Cortex of kidney (tissue), 1 donor: ENCODE data around the gene NIBAN1.

ENCODE experiments used
- DNase-seq: peaks from one replicate; lab custom pipeline; 2025; lab: John Stamatoyannopoulos, UW

Gene NIBAN1

DNA sequence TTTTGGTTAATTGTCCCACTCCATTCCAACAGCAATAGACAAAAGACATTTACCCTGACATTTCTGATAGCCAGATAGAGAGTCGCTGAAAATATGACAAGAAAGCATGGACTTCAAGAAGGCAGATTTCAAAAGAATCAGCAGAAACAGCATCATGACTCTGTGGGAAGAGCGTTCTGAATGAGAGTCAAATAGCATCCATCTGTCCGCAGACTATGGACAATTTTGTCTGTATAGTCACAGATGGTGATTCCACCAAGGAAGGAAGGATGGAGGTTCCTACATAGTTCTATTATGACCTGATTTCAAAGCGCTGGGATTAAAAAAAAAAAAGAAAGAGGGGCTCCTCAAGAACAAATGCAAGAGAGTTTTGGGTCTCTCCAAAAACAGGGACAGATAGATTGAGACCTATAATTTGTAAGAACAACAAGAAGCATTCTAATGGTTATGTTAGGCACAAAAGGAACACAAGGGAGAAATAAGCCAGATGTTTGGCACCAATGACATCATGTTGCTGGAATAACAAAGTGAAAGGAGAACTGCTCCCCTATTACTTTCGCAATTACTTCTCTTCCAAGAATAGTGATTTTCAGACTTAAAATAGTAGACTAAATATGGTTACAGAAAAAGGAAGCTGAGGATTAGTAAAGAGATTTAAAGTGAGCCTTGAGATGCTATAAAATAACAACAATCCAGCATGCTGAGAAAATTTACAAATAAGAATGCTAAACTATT, 28.5 kb downstream of the NIBAN1 start:
- DNase-seq, result no peak

DNA sequence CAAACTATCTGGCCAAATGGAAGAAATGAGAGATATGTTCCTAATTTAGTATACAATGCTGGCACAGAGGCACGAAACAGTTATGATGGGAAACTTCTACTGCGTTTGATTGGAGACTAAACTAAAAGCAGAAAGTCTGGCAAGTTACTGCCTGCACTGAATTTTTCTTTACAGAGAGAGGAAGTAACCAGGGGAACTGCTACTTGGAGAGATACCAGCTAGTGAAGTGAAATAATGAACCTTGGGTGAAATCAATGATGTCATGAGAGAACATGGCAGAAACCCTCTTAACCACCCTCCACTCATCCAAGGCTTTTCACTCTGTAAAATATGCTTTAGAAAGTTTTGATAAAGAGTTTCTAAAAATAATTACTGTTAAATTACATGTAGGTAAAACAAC, 29.3 kb downstream of the NIBAN1 start:
- no peak for DNase-seq

GRCh38 chr1:184943998-184944397, 30.3 kb downstream of the NIBAN1 start:
- DNase-seq, result no peak

DNA sequence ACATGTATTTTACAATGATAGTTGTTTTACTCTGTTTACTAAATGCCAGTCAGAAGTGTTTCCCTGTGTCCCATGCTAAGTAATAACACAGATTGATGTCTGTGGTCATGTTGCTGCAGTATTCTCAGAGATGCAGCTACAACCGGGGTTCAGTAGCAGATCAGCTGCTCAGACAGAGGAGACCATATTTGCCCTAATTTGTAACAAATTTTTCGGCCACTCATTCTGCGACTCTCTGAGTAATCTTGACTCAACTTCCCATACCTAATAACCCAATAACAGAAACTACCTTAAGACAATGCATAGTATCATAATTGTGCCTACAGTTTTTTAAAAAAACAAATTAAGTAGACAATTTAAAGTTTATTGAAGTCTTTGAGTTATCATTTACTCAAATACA, 32.6 kb downstream of the NIBAN1 start:
- DNase-seq, result no peak

- DNase-seq, result no peak
These were observed 32.9 kb downstream of the NIBAN1 start for GRCh38 chr1:184941410-184941733.

DNA sequence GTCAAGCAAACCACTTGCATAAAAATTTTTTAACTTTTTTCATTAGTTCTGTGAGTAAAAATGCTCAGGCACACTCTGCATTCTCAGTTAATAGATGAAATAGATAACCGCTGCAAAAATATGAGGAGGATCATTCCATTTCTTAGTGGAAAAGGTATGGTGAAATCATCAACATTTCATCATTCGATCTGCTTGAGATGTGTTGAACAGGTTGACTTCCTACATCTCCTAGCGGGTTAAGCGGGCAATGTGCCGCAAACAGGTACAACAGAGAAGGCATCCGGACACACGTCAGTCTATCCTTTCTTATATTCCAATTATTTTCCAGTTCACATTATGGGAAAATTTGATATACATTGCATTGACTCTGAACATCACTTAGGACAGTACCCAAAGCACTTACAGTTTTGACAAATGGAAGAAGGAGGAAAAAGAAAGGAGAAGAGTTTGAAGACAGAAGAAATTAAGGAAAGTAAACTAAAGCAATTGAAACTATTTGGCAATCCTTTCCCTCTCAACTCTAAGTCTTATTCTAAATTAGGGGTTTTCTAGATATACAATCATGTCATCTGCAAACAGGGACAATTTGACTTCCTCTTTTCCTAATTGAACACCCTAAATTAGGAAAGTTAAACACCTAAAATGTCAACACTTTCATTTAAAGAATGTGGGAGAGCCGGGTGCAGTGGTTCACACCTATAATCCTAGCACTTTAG, 33.5 kb downstream of the NIBAN1 start:
- DNase-seq, result no peak

GRCh38 chr1:184940226-184940625, 34.1 kb downstream of the NIBAN1 start:
- no peak for DNase-seq

DNA sequence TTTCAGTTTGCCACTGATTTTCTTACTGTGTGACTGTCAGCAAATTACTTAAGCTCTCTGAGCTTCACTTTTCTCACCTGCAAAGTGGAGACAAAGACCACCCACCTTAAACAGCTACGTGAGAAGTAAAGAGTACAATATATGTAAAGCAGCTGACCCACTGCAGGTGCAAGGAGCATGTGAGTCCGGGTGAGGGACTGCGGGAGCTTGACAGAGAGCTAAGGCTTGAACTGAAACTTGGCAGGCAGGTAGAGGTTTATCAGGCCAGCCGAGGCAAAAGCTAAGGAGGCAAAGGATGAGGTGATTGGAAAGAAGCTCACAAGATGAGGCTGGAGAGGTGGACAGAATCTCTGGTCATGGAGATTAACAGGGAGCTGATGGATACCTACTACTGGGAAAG, 36.6 kb downstream of the NIBAN1 start:
- no peak for DNase-seq

DNA sequence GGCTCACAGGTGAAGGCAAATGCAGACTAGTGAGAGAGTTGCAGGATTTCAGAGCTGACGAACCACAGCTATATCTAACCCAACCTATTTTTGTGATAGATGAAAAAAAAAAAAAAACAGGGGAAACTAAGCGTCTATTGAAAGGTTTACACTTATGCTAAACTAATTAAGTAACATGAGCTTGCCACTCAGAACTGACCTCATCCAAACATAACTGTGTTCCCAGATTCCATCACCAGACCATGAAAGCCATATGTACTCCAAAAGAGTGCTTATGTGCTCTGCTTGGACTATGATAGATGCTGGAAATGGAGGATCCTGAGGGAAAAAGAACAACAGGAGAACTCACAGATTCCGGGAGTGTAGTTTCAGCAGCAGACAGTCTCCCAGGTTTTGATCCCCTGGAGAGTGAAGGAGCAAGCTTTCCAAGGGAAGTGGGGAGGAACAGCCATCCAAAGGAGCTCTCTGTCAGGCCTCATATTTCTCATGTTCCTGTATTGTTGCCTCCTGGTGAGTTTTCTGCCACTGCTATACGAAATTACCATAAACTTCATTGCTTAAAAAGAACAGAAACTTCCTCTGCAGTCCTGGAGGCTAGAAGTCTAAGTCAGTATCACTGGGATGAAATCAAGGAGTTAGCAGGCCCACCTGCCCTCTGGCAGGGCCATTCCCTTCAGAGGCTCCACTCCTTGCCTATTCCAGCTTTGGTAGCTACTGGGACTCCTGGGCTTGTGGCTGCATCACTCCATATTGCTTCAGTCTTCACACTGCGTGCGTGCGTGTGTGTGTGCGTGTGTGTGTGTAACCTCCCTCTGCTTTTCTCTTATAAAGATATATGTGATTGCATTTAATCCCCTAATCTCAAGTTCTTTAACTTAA, 38.1 kb downstream of the NIBAN1 start:
- no peak for DNase-seq

DNA sequence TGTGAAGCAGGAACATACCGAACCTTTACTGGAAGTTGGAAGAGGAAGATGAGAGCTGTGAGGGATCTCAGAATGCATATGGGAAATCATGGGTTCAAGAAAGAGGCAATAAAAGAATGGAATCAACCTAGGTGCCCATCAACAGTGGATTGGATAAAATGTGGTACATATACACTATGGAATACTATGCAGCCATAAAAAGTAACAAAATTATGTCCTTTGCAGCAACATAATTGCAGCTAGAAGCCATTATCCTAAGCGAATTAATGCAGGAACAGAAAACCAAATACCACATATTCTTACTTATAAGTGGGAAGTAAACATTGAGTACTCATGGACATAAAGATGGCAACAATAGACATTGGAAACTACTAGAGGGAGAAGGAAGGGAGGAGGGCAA, 40.4 kb downstream of the NIBAN1 start:
- no peak for DNase-seq

- DNase-seq, result no peak
These were observed 42.0 kb downstream of the NIBAN1 start for GRCh38 chr1:184932319-184932718.

DNA sequence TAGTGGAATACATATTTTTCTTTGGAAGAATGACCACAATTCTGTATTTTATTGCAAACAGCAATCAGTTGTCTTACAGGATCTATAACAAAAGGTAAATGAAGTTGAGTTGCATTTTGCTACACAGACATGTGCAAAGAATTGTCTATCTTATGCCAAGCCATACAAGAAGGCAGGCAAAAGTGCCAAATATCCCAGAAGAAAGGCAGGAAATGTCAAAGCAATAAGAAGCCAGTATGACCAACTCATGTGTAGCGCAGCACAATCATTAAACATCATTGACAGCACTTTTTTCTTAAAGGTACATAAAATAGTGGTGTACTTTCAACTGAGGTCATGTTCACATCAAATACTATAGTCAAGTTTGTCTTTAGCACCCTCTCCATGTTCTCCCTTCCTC, 42.7 kb downstream of the NIBAN1 start:
- DNase-seq, result no peak

DNA sequence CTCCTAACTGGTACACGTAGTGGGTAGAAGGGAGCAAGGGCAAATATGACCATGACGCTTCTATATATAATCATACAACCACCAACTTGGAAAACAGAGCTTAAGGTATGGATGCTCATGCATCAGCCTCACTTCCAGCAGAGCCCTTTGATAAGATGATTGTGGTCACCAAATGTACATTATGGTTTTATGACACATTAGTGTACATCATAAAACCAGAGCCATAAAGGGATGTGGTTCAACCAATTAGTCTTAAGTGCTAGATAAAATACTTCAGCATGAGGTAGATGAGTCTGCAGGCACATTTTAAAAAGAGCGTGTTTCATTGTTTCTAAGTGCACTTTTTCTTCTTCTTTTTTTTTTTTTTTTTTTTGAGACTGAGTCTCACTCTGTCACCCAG, 43.7 kb downstream of the NIBAN1 start:
- no peak for DNase-seq

GRCh38 chr1:184930232-184930631, 44.1 kb downstream of the NIBAN1 start:
- no peak for DNase-seq

DNA sequence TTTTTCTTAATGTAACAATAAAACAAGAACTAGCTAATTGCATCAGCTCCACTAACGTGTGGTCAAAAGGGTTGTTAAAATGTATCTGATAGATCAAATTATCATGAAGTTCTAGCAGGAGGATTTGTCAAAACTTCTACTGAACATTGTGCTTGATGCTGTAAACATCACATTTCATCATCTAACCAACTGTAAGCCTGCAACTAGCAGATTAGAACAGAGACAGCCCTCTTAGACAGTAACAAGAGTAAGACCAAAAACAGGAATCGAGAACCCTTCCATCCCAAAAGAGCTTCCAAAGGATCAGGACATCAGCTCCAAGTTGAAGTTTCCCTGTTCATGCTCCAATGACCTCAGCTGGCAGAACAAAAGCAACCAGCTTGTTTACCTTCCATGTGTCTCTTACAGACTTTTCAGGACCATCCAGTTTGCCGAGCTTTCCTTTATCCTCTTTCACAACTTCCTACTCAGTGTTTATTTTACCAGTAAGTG, 44.6 kb downstream of the NIBAN1 start:
- DNase-seq, result no peak

DNA sequence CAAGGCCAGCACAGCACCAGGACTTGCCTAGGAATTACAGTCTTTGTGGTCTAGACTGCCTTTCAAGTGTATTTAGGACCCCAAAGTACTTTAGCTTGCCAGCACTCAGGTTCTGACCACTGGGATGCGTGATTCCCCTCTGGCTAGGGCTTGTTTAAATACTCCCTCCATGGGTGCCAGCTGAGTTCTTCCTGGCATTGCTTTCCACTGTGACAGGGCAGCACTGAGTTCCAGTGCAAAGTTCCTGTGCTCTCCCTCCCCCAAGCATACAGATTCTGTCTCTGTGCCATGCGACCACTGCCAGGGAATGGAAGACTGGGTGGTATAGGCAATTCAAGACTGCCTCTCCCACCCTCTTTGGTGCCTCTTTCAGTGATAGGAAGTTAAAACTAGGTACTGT, 45.9 kb downstream of the NIBAN1 start:
- no peak for DNase-seq
